Measurements from ENCODE around the gene SKAP1. TPM values are rescaled to one million over a fixed set of nuclear protein-coding genes. Genes with fewer than 3 reads are reported as not detected.
A peak's percentile ranks its signal among the peaks of the same experiment; 100 is the strongest.
"Not testable (repeated sequence)": the region's sequence is repeated elsewhere in the genome, so short reads cannot be mapped to it uniquely, and the experiment has no call there.

SKAP1 gene
- total RNA-seq, 1 donor from 2014 or later = 25.4 TPM

DNA sequence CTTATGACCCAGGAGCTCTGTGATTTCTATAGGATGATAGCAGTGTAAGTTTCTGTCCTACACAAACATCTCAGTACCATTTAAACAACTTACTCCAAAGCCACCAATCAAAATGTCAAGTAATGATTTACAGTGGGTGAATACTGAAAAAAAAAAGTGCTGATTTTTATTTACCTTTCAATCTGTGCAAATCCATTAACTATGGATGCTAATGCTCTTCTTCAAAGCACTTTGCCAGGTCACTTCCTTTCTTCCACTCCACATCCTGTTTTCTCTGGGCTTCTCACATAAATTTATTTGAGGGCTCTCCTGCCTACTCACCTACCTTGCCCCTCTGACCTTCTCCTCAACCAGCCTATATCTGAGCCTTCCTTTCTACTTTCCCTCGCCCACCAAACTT is 101.6 kb downstream of the SKAP1 start:
- DNase-seq (ENCODE audit: low spot score) = no peak

GRCh38 chr17:48326310-48326709 is 103.7 kb downstream of the SKAP1 start:
- no peak for DNase-seq (ENCODE audit: low spot score)

DNA sequence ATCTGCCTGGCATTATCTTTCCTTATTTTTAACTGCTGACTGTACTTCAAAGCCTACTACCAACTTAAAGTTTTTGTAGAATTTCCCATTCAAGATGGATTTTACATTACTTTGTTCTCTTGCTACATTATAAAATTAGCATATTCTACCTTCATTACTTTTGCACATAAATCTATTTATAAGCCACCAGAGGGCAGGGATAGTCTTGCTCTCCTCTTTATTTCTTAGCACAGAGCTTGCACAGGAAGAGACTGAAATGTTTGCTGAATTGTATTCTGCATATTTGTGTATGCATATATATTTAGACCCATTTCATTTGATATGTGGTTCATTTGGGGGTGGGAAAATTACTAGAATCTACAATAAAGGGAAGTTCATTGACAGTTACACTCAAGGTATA is 108.0 kb downstream of the SKAP1 start:
- DNase-seq (ENCODE audit: low spot score) = no peak

- DNase-seq (ENCODE audit: low spot score) = no peak
Observed at GRCh38 chr17:48317732-48318131, 112.3 kb downstream of the SKAP1 start.

DNA sequence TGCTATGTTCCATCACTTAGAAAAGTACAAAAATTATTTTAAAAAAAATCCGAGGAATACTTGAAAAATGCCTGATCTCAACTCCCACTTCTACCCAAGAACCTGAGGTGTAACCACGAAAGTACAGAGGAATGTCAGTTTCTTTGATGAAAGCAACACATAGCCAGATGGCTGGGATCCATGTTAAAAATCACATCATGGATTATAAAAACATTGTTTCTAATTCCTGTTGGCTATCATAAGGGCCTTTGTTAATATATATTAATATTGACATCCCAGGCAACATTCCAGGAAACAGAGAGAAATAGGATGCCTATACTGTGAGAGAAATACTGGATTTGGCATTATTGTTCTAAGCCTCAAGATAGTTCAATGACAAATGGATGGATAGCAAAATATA is 115.3 kb downstream of the SKAP1 start:
- DNase-seq (ENCODE audit: low spot score) = no peak

- DNase-seq (ENCODE audit: low spot score) = no peak
Observed at GRCh38 chr17:48313096-48313755, 116.8 kb downstream of the SKAP1 start.

DNA sequence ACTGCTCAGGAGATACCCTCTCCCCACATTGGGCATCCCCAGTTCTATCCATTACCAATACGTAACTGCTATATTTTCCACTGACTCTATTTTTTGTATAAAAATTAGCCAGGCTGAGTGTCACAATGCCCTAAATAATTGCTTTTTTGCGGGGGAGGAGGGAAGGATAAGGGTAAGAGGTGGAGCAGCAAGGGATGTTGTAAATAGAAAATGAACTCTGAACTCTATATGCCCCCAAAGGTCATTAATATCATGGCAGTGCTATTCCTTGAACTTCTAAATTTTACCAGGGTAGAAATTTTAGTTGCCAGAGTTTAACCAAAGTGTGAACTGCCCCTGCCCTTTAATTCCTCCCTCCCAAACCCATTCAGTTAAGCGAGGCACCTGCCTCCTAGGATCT is 118.7 kb downstream of the SKAP1 start:
- DNase-seq (ENCODE audit: low spot score) = no peak

DNA sequence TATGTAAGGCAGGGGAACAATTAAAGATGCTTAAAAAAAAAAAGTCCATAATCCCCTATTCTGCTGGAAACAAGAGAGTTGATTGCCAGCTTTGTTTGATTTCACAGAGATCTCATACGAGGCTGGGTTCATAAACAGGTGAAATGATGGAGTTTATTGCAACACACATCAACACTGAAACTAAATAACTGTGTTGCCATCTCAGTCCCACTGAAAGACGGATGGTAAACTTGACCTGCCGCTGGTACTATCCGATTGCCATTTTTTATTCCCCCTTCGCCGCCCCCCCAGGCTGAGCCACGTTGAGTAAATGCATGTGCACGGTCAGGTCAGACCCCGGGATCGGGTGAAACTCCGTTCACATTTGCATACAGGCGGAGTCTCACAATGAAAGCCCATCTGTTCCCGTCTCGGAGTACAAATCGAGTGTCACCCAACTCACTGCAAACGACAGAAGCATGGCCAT is 119.2 kb downstream of the SKAP1 start:
- DNase-seq (ENCODE audit: low spot score) = no peak

DNA sequence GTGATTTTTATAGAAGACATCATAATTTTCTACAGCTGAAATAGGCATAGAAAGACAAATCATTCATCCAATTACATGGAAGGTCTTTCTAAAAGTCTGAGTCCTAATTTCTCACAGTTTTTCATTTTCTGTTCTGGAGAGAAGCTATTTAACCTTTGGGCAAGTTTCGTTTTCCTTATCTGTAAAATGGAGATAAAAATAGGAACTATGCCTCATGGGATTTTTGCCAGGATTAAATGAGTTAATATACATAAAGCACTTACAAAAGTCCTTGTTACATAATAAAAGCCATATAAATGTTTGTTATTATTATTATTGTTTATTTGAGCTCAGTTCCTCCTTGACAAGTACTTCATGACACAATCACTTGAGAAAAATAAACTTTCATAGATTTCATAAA is 121.4 kb downstream of the SKAP1 start:
- DNase-seq (ENCODE audit: low spot score) = no peak

DNA sequence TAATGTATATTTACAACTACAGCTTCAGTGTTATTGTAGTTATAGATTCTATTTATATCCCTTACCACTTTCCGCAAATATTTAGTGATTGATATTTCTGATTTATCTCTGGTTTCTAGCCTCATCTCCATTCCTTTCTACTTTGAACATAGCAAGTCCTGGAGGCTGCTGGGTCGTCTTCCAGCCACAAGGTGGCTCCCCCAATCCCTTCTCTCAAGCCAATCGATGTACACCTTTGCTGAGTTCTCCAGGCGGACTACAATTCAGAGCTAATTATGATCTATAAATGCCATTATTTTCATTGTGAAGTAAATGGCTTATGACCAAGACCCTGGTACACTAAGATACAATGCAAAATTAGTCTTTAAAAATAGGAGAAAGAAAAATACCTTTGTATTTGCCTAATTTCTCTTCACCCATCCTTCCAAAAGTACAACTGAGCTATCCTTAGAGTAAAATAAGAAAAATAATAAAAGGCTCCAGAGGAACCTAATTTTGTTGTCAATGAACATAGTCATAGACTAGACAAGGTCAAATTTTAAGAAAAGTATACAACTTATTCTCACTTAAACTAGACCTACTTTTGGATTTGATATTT is 122.1 kb downstream of the SKAP1 start:
- DNase-seq (ENCODE audit: low spot score) = peak; percentile 54

GRCh38 chr17:48307255-48307654 is 122.8 kb downstream of the SKAP1 start:
- no peak for DNase-seq (ENCODE audit: low spot score)

DNA sequence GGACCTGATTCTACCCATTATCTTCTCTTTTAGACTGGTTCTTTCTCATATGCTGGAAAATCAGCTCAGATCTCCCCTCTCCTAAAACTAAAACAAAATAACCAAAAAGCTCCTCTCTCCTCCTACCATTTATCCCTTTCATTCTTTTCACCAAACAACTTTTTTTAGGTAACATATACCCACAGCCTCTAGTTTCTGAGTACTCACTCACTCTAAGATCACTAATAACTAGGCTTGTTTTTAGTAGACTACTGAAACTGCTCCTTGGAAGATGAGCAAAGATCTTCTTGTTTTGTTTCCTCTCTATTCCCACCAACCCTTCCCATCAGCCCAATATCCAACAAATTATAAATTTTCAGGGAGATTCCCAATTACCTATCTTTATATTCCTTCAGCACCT is 129.0 kb downstream of the SKAP1 start:
- DNase-seq (ENCODE audit: low spot score) = no peak

- DNase-seq (ENCODE audit: low spot score) = no peak
Observed at GRCh38 chr17:48299760-48300159, 130.3 kb downstream of the SKAP1 start.

DNA sequence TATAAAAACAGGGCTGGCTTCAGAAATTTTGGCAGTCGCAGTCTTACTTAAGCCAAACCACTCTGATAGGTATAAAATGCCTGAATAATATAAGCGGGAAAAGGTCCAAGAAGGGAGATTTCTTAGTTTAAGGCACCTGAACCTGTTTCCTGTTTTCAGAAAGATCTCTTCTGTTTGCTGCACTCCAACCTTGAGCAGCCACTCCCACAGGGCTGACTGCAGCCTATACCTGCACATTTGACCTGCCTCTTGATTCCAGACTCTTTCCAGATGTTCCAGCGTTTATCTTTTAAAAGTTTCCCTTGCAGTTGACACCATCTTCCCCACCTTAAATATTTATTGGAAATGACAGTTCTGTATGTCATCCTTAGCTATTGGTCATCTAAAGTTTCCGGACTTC is 132.2 kb downstream of the SKAP1 start:
- no peak for DNase-seq (ENCODE audit: low spot score)

GRCh38 chr17:48296453-48296852 is 133.6 kb downstream of the SKAP1 start:
- DNase-seq (ENCODE audit: low spot score) = no peak

DNA sequence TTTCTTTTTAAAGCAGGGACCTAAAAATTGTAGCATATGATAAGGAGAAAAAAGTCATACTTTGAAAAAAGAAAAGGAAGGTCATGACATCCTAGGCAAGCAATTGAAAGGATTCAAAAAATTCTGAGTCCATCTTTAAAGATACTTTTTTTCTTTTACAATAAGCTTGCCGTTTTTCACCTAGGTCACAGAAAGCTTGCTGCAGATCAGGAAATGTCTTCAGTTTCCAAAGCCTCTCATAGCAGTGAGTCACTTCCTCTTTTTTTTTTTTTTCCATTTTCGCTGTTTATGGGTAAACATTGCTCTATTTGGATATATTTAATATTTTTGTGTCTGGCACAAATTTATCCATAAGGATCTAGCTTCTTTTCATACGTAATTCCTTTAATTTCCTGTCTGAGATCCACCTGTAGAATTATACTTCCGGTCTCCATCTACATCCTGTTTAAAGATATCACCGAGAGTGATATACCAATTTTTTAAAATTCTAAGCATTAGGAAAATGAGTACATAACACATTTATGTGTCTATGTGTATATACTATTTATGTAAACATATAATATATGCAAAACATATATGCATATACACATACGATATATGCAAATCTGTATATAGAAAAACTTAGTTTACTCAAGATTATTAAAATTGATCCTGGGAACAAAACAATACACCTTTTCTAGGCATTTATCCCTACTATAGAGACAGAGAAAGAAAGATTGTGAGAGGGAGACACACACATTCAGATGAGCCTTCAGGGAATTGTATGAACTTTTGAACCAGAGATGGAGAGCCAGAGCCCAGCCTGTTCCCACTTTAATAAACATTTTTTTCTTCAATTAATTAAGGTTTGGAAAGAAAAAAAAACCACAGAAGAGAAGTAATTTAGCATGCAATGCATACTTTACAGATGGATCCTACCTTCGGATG is 134.4 kb downstream of the SKAP1 start:
- no peak for DNase-seq (ENCODE audit: low spot score)

- DNase-seq (ENCODE audit: low spot score) = no peak
Observed at GRCh38 chr17:48294806-48295361, 135.1 kb downstream of the SKAP1 start.

DNA sequence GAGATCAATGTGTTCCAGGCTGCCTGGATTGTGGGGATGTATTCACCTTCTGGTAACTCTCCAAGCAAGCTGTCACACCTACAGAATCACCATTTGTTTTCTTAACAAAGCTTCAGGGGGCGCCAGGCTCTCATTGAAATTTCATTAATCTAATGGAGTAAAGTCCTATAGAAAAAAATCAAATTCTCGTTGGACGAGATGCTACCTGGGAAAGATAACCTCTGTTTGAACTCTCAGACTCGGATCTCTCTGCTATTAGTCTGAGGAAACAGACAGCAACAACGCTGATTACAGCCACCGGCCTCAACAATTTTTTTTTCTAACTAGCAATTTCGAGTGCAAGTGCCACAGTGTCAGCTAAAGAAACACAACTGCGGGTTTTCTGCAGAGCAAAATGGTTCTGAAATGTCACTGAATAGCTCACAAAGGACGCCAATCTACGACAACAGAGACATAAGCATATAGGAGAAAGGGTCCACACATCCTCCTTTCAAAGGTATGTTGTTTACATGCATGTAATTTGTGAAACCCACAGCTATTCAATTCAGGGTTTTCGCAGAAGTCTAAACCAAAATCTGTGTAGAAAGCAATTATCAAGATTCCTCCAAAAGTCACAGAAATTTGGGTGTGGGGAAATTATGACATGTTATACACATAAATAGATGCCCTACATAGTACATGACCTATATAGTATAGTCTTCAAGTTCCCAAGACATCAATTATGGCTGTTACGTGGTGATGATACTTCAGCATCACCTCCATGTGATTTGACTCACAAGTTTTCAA is 135.8 kb downstream of the SKAP1 start:
- no peak for DNase-seq (ENCODE audit: low spot score)

GRCh38 chr17:48293319-48294019 is 136.5 kb downstream of the SKAP1 start:
- no peak for DNase-seq (ENCODE audit: low spot score)

- DNase-seq (ENCODE audit: low spot score) = no peak
Observed at GRCh38 chr17:48290378-48290777, 139.6 kb downstream of the SKAP1 start.

- not testable (repeated sequence) for DNase-seq (ENCODE audit: low spot score)
Observed at GRCh38 chr17:48286917-48287316, 143.1 kb downstream of the SKAP1 start.
